ENCODE results near the gene ADGRL4.
"Not testable (repeated sequence)": the region's sequence is repeated elsewhere in the genome, so short reads cannot be mapped to it uniquely, and the experiment has no call there.

ADGRL4 gene

DNA sequence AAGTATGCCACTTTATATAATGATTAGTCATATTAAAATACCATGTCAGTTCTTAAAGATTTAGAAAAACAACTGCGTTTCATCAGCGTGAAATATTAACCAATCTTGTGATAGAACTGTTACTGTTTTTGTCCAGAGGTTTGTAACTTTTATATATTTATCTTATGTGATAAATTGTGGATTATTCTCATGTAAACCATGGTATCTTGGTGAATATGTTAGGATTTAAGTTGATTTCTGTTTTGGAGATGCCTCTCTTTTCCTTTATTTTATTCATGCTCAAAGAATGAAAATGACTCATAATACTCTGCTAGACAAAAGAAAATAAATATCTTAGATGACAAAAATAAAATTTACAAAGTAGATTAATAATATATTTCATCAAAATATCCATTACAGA is 88.4 kb downstream of the ADGRL4 start:
- DNase-seq (ENCODE audit: low read depth, low spot score), result no peak

DNA sequence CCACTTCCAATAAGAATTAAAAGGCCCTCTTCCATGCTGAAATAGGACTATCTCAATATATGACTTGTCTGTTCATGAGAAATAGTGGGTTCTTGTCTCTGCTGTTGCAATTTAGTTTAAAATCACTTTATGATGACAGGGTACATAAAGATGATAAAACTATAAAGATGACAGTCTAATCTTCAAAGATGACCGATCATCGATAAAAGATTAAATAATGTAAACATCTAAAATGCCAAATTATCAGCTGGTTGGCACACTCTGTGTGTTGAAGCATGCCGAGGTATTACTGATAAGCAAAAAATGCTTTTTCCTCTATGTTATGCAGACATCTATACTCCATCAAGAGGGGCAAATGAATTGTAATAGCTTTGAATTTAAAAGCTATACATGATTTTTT is 89.5 kb downstream of the ADGRL4 start:
- DNase-seq (ENCODE audit: low read depth, low spot score), result no peak

DNA sequence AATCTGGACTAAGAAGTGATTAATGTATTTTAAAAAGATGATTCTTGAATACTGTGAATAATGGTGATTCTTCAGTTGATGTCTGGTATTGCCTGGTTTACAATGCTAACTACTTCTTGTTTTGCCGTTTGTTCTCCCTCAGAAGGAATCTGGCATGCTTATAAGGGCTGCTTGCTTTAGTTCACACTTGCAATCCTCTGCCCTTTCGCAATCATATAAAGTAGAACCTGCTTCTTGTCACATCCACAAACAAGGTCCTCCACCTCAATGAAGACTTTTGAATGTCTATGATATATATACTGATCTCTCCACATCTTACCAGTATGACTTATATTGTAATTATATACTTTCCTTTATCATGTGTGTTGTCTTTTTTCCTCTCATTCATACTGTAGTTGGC is 92.6 kb downstream of the ADGRL4 start:
- DNase-seq (ENCODE audit: low read depth, low spot score), result no peak

DNA sequence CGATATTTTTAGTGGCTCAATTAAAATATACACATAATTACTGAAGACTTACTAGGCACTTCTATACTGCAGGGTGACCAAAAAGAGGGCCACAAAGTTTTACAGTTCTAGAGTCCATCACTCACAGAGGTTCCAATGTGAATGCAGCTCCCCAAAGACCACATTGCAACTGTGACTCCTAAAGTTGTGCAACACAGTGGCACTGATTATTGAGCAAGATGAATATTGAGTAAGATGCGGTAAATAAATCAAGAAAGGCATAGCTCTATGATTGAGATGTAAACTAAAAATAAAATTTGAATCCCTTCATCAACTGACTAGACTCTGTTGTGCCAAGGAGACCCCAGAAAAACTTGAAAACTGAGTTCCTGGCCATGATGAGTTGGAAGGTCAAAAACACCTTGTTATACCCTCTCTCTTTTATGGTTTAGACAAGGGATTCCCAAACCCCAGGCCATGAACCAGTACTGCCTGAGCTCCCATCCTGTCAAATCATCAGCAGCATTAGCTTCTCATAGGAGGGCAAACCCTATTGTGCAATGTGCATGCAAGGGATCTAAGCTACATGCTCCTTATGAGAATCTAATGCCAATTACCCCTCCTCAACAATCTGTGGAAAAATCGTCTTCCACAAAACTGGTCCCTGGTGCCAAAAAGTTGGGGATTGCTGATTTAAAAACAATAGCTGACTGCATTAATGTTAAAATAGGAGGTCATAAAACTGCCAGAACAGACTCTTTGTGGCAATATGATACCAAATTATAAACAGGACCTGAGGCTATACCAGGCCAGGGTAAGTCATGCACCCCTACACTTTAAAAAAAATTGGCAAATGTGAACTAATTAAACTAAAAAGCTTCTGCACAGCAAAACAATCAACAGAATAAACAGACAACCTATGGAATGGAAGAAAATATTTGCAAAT is 94.3 kb downstream of the ADGRL4 start:
- DNase-seq (ENCODE audit: low read depth, low spot score), result no peak

DNA sequence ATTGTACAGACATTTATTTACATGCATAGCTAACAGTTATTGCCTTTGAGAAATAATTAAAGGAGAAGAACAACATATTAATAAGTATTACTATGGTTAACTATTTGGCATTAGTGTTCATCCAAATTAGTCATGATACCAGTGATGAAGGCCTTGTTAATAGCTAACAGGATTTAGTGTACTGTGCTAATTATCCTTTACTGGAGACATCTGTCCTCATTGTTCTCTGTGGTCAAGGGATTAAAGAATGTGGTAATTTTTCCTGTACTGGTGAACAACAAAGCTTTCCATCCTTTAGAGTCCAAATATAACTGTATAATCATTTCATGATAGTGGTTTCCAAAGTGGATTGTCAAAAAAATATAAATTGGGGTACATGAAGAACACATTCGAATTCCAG is 103.9 kb downstream of the ADGRL4 start:
- DNase-seq (ENCODE audit: low read depth, low spot score), result no peak

DNA sequence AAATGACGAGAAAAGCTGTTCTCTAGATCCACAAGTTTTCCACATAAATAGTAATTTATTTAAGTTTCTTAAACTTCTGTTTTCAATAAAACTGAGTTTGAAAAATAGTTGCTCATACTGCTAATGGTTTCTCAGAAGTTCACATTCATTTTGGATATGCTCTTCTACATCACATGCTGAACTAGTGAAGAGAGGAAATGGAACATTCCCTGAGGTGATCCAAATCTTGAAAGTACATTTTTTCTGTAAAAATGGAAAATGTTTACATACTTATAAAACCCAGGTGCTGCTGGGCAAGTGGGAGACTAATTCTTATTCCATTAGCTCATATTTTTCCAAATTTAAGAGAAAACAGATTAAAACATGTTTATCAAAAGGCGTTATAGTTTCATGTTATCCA is 111.7 kb downstream of the ADGRL4 start:
- no peak for DNase-seq (ENCODE audit: low read depth, low spot score)

DNA sequence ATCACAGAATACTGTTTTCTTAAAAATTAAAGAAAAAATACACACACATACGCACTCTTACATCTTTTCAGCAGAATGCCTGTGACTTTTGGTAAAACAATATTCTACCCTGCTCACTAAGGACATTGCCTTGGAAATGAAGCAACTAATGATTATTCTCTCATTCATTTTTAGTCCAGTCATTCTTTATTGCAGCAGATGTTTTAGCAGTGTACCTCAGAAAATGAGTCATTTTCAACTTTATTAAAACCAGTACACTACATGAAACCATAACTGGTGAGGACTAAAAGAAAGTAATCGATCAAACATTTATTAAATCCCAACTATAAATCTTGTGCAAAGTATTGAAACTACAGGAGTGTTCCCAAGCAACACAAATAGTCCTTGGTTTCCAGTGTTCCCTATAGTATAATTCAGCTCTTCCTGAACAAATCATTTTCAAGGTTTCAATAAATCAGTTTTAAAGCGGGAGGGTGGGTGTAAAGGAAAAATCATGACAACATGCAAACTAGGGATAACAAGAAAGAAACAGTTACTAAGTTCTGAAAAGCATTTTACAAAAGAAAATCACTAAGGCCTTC is 114.2 kb downstream of the ADGRL4 start:
- DNase-seq (ENCODE audit: low read depth, low spot score), result no peak

DNA sequence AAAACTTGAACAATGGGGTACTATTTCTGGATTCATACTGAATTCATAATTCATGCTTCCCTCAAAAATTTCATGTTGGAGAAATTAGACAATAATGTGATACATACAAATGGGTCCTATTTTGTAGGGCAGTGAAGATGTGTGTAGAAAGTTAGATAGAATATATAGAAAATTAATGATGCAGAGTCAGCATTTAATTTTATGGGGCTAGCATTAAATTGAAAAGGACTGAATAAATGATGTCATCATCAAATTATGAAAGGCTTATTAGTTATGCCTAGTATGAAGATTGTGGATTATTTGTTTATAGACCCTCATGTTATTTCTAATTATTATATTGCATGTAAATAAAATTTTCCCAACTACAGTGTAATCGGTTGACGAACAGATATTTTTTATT is 119.1 kb downstream of the ADGRL4 start:
- no peak for DNase-seq (ENCODE audit: low read depth, low spot score)

DNA sequence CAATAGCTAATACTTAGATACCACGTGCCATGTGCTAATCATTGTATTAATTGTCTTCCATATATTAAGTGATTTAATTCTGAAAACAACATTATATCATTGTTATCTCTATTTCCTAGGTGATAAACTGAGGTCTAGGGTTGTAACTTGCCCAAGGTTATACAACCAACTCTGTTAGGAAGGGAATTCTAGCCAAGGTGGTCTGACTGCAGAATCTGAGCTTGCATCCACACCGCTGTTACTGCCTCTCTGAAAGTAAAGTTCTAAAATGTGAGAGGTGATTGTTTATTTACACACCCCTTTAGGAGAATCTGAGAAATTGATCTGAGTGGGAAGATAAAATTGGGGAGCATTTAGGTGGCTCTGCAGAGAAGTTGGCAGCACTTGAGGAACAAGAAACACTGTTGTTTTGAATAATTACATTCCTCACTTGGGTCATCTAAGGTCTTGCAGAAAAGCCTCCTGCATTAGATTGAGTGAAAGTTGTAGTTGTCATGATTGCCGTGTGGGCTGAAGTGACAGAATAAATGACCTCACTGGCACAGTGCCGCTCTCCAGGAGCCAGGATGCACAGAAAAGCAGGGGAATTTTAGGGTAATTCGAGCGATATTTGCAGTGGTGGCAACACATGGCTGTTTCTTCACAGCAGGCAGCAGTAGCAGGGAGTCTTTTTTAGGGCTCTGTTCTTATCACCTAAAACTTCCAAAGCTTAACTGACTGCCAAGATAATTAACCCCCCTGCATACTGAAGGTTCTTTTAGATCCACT is 121.7 kb downstream of the ADGRL4 start:
- peak; percentile 7 for DNase-seq (ENCODE audit: low read depth, low spot score)

DNA sequence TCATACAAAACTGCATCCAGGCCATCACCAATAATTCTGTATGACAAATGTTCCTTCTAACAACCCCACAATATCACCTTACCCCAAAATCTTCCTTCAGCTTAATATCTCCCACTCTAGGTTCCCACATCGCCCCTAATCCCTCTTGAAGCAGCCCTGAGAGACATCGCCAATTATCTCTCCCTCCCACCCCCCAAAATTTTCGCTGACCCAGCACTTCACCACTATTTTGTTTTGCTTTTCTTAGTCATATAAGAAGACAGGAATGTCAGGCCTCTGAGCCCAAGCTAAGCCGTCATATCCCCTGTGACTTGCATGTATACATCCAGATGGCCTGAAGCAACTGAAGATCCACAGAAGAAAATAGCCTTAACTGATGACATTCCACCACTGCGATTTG is 126.3 kb downstream of the ADGRL4 start:
- DNase-seq (ENCODE audit: low read depth, low spot score), result no peak

DNA sequence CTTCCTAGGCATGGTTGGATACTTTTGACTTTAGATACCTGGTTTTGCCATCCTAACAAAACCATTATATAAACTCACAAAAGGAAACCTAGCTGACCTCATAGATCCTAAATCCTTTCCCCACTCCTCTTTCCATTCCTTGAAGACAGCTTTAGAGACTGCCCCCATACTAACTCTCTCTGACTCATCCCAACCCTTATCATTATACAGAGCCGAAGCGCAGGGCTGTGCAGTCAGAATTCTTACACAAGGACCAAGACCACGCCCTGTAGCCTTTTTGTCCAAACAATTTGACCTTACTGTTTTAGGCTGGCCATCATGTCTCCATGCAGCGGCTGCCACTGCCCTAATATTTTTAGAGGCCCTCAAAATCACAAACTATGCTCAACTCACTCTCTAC is 130.5 kb downstream of the ADGRL4 start:
- not testable (repeated sequence) for DNase-seq (ENCODE audit: low read depth, low spot score)

DNA sequence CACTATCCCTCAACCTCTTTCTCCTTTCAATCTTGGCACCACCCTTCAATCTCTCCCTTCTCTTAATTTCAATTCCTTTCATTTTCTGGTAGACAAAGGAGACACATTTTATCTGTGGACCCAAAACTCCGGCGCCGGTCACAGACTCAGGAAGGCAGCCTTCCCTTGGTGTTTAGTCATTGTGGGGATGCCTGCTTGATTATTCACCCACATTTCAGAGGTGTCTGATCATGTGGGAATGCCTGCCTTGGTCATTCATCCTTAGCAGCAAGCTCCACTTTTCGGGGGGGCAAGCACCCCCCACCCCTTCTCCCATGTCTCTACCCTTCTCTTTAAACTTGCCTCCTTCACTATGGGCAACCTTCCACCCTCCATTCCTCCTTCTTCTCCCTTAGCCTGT is 133.7 kb downstream of the ADGRL4 start:
- not testable (repeated sequence) for DNase-seq (ENCODE audit: low read depth, low spot score)

DNA sequence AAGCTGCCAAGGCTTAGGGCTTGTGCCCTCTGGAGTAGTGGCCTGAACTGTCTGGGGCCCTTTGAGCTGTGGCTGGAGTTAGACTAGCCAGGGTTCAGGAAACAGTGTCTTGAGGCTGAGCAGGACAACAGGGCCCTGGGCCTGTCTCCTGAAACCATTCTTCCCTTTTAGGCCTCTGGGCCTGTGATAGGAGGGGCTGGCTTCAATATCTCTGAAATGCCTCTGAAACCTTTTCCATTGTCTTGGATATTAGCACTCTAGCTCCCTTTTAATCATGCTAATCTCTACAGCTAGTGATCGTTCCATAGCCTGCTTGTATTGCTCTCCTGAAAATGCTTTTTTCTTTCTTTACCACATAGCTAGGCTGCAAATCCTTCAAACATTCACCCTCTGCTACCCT is 135.3 kb downstream of the ADGRL4 start:
- DNase-seq (ENCODE audit: low read depth, low spot score), result no peak

DNA sequence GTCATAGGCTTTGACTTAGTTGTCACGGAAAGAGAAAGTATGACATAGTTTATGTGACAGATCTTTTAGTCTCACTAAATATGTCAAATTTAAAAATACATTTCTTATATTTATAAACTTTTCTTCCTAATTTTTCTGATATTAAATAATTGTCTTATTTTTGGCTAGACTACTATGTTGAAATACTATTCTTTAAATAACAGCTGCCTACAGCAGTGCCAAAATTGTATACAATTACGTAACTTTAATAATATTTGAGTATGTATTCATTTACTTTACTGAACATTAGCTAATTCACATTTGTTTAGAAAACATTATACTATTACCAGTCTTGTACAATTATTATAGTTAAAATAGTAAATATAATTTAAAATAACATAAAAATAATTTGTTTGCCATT is 137.4 kb downstream of the ADGRL4 start:
- no peak for DNase-seq (ENCODE audit: low read depth, low spot score)

DNA sequence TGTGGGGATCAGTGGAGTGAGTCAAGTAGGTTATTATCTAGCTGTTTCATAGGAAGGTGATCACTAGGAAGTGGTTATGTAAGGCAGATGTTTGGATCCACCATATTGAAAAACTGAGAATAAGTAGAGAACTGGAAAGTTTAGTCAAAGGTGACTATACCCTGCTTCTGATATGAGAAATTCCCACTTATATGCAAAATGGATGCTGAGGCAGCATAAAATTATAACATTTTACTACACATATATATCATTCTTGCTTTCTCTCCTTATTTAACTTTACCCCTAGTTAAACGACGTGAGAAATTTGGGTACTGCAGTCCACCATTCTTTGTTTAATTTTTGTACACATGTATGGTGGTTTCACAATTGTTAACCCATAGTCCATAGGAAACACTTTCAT is 142.4 kb downstream of the ADGRL4 start:
- DNase-seq (ENCODE audit: low read depth, low spot score), result no peak

DNA sequence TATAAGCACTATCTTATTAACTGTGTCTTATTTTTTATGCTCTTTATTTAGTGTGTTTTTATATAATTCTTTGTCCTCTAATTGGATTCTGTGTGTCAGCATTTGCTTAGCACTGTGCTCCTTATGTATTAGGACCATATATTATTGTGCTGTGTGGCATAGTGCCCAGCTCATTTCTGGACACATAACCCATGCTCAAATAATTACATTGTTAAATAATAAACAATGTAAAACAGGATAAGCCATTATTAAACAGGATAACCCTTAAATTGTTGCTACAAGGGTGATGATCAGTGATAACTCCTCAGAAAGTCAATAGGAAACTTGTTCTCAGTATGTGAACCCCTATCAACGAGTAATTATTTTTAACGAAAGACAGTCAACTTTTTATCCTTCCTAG is 150.4 kb downstream of the ADGRL4 start:
- DNase-seq (ENCODE audit: low read depth, low spot score), result no peak

DNA sequence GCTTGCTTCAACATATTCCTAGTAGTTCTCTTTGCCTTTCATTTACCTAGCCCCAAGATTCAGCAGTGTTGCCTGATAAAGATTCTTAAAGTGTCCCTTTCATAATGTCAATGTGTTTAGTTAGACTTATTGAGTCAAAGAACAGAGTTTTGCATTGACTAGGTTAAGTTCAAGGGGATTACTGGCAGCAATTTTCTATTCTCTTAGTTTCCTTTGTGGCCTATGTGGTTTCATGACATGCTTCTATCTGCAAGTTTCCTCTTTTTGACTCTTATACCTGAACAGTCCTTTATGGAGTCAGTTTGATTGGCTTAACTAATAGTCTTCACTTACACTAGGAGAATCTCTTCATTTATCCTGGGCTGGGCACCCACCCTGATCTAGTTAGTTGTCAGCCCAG is 151.3 kb downstream of the ADGRL4 start:
- no peak for DNase-seq (ENCODE audit: low read depth, low spot score)

DNA sequence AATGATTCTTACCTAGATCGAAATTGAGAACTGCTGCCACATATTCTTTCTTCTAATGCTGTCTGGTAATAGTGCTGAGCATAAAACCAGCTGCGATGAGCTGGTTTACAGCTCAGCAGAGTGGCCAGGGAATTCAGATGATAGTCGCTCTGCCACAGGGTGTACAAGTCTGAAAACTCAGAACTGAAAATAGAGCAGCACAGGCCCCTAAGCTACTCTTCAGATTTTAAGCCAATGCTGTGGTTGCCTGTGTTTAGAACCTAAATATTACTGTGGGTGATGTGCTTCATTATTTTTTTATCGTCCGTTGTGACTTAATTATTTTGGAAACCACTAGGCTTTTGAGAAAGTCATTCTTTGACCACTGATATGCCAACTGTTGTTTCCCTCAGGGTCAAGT is 152.0 kb downstream of the ADGRL4 start:
- no peak for DNase-seq (ENCODE audit: low read depth, low spot score)

DNA sequence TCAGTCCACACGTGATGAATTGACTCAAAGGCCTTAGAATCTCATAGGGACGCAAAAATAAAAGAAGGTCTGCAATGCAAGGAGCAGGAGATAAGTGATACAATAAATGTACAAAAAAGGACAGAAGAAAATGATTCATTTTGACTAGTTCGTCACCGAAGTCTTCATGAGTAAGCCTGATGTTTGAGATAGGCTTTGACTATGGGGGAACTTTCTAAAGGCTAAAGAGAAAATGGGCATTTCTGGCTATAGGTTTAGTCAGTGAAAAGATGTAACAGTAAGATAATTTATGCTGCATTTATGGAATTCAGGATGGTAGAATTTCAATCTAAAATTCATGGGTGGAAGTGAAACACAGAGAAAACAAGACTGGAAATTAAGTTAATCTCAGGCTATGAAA is 163.0 kb downstream of the ADGRL4 start:
- no peak for DNase-seq (ENCODE audit: low read depth, low spot score)

DNA sequence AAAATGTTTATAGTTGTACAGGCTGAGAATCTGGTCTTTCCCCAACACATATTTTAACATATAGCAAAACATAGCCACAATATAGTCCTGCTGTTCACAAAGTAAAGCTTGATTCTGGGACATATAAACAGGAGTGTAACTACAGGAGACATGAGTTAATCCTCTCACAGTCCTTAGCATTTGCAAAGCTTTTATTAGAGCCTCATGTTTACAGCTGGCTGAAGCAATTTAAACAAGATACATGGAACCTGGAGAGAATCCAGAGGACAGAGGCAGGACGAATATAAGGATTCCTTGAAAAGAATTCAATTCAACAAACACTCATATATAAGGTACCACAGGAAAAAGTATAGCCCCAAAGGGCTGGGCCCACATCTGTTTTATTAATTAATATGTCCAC is 163.4 kb downstream of the ADGRL4 start:
- DNase-seq (ENCODE audit: low read depth, low spot score), result no peak

DNA sequence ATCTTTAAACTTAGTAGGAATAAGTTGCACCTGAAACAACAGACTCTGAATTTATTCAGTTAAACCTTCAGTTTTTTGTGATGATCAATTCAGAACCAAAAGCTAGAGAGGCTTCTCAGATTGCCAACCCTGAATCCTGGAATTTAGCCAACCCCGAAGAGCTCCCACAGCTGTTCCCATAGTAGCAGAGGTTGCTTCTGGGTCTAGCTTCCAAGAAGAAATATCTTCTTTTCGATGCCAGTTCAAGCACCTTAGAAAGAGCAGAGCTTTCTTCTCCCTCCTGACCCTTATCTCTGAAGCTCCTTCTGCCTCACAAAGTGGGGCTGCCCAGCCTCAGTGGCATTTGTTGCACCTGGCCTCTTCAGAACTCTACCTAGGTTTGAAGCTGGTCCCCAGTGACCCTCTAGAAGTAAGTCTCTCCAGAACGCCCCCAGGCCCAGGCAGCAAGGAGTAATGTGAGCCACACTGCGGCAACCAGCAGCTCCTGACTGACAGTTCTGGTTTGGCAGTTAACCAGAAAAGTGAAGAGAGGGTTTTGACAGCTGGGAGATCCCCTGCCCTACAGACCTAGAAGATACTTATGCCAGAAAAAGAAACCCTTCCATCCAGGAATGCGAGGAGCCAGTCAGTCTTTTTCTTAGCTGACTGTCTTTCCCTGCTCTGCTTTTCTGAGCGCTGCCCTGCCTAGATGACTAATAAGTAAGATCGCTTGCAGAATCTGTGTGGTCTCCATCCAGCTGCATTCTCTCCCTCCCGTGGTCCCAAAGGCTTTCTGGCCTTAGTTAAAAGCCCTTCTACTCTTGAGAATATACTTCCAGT is 165.9 kb downstream of the ADGRL4 start:
- peak; percentile 59 for DNase-seq (ENCODE audit: low read depth, low spot score)
